Hindlimb muscle (tissue), 1 donor: ENCODE data around the gene ATXN1. TPM values are rescaled to one million over a fixed set of nuclear protein-coding genes. Genes with fewer than 3 reads are reported as not detected.

ENCODE experiments used
- DNase-seq: peaks from one replicate; pipeline ENCODE4 v3.0.0-alpha.2; 2013
- polyA plus RNA-seq: library from polyadenylated mRNA; unstranded; fragments of 120-200 nt; gene quantifications from one replicate; pipeline ENCODE4 v1.2.1, GENCODE V29; 2013; ENCODE audit not compliant: insufficient read length

Gene ATXN1
- polyA plus RNA-seq, 1 donor: 16.1 TPM

DNA sequence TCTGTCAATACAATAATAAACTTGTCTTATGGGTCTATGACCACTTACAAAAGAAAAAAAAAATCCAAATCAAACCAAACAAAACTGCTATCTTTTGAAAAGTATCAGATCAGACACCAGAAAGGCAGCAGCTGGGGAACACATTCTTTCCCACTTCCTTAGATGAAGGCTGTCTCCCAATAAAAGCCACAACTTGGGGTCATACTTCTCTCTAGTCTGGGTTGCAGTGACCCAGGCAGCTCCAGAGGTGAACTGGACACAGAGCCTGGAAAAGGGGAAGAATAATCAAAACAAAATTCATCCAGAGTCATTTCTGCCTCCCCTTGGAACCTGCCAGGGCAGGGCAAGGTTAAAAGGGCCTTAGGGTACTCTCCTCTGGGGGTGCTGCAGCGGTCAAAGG lies 19.1 kb downstream of the ATXN1 start:
- no peak for DNase-seq

DNA sequence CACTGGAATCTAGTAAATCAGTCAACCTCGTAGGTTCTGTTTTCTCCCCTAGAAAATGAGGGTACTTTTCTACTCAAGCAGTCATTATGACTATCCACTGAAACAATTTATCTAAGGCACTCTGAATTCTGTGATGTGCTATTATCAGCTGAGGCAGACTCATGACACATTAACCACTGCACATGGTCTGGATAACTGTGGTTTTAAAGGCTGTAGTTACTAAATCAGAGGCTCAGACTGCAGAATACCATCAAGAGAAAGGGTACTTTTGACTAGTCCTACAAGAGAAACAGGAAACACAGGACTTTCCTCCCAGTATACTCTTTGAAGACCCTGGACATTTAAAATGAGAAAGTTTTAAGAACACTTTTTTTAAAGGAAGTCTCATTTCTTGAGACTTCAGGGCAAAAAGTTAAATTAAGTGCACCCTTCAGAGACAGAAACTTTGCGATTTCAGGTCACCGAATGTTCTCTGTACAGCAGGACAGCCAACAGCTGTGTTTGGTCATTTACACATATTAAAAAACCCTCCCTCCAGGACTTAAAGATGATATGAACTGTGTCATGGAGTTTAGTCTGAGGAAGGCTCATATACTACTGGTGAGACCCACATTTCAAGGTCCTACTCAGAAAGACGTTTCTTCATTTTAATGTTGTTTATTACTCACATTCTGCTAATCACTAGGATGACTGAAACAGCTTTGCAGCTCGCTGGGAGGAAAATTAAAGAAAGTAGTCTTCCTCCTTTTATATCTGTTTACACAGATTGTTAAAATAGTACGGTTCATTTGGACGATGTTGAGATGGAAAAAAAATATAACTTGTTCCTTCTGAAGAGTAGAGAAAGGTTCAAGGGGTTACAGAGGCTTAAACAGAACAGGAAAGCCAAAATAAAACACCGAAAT lies 19.9 kb downstream of the ATXN1 start:
- no peak for DNase-seq

DNA sequence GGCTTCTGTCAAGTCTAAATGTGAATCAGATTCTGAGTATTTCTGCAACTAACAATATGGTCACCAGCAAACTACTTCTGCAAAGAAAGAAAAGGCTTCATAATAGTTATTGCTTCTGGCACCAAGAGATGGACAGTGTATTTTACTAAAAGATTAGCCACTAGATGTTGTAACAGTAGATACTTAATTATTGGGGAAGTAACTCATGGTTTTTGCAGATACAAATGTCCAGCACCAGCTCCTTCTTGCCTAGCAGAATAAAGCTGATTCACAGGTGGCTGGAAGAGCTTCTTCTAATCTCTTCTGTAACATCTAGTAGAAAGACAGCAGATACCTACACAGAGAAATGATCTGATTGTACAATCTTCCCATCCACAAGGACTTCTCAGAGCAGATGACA lies 21.2 kb downstream of the ATXN1 start:
- no peak for DNase-seq

DNA sequence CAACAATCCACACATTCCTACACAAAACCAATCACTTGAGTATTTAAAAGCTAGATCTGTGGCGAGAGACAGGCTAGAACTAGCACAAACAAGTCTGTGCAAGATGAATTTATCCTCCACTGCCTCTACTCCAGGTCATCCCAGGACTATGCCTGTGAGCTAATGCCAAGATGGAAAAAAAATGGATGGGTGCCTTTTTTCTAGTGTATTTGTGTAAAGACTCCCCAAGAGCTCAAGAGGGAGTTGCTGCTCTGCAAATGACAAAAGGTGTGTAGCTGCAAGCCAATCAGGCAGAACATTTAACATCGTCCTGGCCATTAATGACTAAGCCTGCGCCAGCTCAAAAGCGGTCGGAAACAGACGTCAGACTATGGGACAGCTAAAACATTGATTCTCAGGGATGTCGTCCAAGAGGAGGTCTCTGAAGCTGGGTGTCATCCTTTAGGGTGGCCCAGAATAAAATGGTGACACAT lies 21.9 kb downstream of the ATXN1 start:
- DNase-seq: no peak

DNA sequence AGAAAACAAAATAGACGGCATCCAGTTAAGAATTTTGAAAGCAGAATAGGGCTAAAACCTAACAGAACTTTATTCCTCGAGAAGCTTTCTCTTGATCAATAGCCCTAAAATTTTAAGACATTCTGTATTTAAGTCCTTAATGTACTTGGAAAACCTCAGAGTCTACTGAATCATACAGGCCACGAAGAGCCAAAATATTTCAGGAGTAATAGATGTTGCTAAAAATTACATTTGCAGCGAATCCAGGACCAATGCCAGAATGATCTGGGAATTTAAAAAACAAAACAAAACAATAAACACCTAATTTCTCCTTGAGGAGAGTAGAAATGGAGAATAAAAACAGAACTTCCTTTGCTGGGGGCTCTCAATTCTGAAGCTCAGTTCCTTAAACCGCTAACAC lies 23.3 kb downstream of the ATXN1 start:
- no peak for DNase-seq

DNA sequence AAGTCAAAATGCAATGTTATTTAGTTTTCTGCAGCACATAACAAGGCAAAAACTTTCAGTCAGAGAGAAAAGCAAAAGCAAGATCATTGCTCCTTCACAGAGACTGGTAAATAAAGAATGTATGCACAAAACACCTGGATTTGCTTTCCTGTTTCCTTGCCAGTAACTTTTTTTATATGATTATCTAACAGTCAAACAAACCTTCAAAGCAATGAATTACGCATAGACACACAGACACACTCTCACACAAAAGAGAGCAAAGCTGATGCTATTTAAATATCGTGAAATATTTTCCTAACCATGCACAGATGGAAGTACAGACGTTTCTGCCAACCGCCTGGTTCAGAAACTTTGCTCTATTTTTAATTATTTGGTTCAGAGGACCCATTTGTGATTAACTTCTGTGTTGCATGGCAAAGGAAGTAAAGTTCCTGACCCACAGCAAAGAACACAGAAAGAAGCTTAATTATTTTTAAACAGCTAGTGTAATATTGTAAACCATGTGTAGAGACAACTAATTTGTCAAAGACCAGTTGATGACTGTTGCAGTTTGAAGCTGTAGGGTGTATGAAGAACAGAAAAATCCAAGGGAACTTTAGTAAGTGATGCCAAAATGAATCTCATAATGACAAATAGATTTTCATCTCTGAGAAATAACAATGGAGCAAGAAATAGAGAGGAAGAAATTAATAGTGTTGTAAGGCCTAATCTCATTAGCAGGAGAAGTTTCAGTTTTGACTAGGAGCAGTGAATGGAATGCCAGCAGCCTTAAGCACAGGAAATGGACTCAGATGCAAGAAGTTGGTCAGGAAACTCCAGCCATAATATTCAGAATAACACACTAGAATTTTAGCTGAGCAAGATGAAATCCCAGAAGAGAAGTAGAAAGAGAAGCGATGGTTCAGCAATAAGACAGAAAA lies 24.1 kb downstream of the ATXN1 start:
- no peak for DNase-seq

DNA sequence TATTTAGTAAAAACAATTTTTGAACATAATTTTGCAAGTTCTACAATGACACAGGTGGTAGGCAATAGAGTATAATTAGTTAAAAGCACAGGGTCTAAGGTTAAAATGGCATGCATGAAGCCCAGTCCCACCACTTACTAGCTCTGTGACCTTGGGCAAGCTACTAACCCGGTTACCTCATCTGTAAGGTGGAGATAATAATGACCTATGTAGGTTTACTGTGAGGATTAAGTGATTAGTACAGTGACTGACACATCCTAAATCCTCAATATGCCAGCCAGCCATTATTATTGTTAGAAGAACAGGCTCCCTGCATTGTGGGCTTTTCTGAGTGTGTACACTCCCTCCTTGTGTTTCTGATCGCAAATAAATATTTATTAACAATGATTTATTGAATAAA lies 26.2 kb downstream of the ATXN1 start:
- DNase-seq: no peak

DNA sequence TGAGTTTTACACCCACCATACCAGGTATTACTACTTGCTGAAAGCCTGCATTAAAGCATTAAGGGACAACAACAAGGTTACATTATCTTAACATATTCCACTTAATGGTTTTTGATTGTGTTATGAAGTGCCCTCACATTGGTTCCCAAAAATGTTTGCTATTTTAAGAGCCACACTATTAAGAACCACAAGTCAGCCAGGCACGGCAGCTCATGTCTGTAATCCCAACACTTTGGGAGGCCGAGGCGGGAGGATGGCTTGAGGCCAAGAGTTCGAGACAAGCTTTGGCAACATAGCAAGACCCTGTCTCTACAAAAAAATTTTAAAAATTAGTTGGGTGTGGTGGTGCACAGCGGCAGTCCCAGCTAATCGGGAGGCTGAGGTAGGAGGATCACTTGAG lies 28.2 kb downstream of the ATXN1 start:
- DNase-seq: no peak

DNA sequence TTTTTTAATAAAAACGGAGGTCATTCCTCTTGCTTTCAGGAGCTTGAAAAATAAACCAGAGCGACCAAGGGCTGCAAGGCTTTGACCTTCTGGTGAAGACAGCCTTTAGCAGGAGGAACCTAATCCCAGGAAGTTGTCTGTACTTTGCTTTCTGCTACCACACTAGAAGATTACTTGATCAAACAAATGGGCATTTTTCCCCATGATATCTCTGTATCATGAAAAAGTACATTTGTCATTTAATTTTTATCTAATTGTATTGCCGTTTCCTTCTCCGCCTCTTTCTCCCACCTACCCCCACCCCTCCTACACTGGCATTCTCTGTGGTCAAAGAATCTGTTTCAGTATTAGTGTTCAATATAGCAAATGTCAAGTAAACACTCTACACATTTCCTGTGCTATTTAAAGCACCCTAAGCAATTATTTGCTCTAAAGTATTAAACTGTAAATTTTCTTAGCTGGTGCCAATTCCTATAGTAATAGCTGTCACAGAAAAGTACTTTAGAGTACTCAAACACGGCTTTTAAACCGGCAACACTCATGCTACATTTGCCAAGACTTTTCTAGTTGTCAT lies 29.7 kb downstream of the ATXN1 start:
- DNase-seq: no peak

DNA sequence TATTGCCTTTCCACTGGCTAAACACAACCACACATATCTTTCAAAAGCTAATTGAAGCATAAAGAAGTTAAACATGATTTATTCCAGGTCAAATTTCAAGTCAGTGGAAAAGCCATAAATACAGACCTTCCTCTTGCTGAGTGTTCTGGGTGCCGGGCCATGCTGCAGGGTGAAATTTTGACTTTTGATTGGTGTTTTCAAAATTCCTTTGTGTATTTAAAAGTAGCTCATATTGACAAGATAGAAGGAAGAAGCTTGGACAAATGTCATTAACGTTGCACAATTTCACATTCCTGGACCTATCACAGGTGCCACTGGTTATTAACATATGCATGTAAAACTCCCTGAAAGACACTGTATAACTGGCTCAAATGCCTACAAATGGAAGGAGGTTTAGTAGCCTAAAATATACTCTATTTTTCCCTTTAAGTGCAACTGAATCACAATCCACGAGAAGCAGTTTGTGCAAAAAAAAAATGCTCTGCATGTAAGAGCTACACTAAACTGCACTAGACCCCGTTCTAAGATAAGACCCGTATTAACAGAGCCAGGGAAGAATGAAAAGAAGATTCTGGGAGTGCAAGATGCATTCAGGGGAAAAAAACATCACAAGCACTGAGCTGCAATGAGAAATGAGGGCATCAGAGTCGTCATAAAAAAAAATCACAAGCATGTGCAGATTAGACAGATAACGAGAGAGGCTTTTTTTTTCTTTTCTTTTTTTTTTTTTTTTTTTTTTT lies 30.4 kb downstream of the ATXN1 start:
- no peak for DNase-seq

DNA sequence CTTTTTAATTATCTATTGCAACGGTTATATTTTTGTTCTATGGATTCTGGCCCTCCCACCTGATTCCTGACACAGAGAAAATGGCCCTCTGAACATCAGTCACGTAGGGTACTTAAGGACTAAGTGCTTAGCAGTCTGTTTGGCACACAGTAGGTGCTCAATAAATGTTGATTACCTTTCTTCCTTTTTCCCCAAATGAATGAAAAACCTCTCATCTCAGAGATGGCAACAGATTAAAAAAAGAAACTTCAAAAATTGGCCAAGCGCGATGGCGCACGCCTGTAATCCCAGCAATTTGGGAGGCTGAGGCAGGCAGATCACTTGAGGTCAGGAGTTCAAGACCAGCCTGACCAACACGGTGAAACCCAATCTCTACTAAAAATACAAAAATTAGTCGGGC lies 31.5 kb downstream of the ATXN1 start:
- no peak for DNase-seq

DNA sequence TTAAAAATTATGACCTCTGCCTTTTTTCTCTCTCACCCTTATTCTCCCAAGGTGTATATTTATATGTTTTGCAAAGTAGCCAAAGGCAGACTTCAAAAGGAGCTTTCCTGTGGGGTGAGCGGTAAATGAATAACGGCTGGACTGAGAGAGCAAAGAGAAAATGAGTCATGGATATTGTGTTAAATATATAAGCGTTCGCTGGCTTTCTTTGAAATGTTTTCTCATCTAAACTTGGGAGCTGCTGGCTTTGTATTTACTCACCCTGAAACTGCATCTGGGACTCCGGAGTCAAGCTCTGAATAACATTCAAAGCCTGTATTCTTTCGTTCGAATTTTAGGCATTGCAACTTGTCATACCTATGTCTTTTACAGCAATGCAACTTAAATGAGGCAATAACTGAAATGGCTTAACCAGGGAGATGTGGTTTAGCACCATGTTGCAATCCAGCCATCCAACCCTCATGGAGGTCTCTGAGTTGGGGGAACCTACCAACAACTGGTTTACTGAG lies 32.0 kb downstream of the ATXN1 start:
- no peak for DNase-seq

DNA sequence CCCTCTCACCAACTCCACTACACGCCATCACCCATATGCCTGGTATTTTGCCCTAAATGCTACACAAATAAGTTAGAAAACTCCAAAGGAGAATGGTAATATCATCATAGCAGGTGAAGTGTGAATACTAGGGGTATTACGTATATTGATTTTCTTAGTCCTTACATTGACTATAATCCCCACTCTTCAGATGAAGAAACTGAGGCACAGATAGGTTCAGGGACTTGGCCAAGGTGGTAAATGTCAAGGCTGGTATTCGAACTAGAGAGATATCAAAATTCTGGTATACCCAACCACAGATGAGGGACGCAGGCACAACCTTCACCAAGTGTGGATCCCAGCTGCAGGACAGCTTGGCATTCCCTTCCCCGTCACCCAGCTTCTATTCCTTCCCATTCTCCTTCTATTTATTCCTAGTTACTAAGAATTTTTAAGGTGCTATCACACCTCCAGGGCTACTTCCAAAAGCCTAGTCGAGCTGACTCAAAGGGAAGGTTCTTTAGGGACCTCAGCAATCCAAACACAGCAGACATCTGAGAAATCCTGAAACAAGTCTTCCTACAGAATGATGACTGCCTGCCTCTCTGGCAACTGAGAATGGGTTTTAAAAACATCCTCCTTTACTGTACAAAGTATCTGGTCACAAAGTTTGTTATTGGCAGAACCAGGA lies 32.6 kb downstream of the ATXN1 start:
- DNase-seq: no peak

DNA sequence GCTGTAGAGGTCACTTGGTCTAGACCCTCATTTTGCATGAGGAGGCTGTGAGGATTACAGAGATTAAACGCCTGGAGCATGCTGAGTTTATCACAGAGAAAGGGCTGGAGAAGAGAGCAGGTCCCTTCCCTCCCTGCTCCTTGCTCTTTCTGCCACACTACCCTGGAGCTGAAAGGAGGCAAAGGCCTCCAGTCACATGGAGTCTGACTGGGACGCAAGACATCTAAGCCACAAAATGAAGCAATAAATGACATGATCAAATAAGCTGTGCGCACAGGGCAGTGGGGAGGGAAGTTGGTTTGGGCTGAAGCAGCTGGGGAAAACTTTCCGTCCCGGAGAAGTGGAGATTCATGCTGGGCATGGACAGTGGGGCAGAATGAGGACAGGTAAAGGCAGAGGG lies 33.3 kb downstream of the ATXN1 start:
- DNase-seq: no peak

DNA sequence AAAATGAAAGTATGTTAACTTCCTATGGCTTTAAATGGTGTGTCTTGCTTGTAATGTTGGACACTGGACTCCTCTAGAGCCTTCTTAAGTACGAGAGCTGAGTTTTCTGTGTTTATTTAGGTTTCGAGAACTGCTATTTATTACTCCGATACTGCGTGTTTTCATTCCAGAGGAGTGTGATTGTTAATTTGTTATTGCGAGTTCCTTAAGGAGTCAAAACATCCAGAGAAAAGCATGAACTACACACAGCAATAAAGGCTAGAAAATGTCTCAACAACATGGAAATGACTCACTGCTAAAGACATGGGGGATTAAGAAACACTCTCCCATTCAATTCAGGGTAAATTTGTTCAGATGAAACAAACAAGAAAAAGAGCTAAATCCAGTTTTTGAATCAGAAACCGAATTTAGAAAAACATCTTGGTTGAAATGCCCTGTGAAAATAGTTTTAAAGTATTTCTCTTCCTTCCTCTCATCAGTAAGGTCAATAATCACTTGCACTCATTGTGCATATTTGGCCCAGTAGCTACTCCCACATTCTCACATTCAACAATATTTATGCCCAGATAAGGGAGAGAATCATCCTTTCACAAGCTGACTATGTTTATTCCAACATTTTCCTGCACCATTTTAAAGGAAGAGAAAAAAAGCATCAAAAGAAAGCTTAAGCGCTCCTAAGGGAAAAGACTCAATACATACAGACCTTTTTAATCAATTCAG lies 36.0 kb downstream of the ATXN1 start:
- DNase-seq: no peak

DNA sequence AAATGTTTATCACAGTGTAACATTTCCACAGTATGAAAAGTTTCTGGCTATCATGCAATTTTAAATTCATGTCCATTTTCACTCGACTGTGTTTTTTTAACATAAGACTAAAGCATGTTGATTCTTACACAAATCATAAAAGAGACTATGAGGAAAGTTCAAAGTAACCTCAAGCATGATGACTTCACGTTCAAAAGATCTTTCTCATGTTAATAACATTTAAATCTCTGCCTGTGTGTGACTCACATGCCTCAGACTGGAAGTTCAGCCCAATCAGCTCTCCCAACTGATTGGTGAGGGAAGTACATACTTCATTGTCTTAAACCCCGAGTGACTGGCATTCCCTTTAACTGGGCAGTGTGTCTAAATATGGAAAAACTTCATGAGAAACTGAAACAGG lies 37.4 kb downstream of the ATXN1 start:
- DNase-seq: no peak

DNA sequence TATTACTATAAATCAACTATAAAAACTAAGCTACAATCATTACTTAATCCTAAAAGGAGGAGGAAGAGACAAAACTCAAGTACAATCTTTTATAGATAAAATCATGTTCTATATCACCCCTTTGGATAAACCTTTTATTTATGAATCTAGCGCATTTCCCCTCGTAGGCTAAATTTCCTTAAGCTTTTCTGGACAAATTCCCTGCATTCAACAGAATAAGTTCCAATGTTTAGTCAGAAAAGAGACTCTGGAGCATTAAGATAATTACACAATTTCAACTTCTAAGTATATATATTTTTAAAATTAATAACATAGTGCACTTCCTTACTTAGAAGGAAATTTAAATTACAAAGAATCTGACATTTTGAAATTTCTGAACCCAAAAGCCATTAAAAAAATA lies 37.9 kb downstream of the ATXN1 start:
- DNase-seq: no peak

DNA sequence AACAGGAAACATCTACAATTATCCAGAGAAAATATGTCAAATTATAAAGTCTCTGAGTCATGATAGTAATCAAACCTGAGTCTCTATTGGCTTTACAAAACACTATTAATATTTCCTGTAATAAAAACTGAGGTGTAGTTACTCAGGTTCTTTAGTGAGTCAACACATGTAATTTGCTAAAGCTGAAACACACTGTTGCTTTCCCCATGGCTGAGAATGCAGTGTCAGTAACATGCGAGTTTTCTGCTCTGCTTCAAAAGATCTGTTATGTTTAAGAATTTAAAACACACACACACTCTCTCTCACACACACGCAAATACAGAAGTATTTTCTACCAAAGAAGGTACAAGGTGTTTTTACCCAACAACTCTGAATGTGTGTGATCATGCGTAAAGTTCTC lies 38.6 kb downstream of the ATXN1 start:
- DNase-seq: no peak

DNA sequence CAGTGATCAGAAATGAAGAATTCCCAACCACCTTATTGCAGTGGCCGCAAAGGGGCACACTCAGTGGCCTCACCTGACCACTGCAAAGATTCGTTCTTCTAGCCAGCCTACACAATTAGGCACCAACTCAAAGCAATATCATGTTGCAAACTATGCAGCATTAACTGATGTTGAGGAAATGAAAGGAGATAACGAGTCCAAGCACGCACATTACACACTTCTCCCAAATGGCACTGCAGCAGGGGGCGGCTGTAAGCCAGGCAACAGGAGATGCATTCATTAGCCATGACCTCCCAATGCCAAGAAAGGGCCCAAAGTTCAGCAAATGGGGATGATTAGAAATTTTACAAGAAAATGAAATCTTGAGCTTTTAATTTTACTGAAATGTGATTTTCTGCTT lies 39.3 kb downstream of the ATXN1 start:
- DNase-seq: no peak

DNA sequence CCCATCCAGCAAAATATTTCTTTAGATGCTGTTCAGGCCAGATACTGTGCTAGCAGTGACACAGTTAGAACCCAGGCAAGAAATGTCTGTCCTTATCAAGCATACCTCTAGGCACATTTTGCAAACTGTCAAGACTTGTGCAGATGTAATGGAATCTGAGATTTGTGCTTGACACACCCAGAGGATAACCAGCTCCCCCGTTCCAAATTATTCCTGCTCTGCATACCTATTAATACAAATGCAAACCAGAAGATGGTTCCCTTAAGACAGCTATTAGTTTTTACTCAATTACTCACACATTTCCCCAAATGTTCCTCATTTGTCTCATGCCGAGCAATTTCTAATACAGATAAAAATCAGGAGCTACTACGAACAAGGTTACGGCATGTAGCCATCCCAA lies 40.4 kb downstream of the ATXN1 start:
- no peak for DNase-seq

DNA sequence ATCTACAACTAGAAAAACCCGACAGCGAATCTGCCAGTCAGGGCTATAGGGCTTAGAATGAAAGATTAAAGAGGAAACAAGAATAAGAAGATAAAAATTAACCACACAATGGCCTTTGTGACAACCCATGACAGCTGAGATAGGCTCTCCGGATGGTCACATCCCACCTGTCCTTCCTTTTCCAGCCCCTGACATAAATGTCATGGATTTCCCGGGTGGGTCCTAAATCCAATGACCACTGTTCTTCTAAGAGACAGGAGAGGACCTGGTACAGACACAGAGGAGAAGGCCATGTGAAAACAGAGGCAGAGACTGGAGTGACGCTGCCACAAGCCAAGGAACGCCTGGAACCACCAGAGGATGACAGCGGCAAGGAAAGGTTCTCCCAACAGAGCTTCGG lies 41.8 kb downstream of the ATXN1 start:
- no peak for DNase-seq
